K562 (cell line): Measurements from ENCODE around the gene RING1. TPM values are rescaled to one million over a fixed set of nuclear protein-coding genes. Genes with fewer than 3 reads are reported as not detected.

Experiments
- FOXO4 ChIP-seq: fragments of 450-650 bp; formaldehyde crosslinking; IDR thresholded peaks from 2 replicates; pipeline ENCODE4 v1.4.0; 2020; ENCODE audit warnings: mild to moderate bottlenecking, moderate library complexity
- HDGF ChIP-seq: fragments of 450-650 bp; IDR thresholded peaks from 2 replicates; pipeline ENCODE4 v1.6.1; 2016
- L3MBTL2 ChIP-seq: fragments of 450-650 bp; IDR thresholded peaks from 2 replicates; pipeline ENCODE4 v1.6.1; 2016; ENCODE audit warnings: mild to moderate bottlenecking, moderate library complexity
- POLR2AphosphoS2 ChIP-seq: IDR thresholded peaks from 2 replicates; pipeline ENCODE4 v1.6.1; 2012; ENCODE audit warnings: low read length, improper control_type of control experiment
- RBM15 ChIP-seq: fragments of 200-400 bp; formaldehyde crosslinking; IDR thresholded peaks from 2 replicates; pipeline ENCODE4 v1.6.1; 2018; ENCODE audit warnings: mild to moderate bottlenecking, low read length, moderate library complexity; ENCODE audit not compliant: insufficient read depth
- ZNF717 ChIP-seq: fragments of 250-450 bp; sonication (Bioruptor Pico); IDR thresholded peaks from 2 replicates; pipeline ENCODE4 v1.5.0; 2021
- ZNF740 ChIP-seq, 3 experiments: fragments of 200-800 bp in 1 of 3; sonication (Bioruptor generic) in 1 of 3; sonication (generic) in 1 of 3; formaldehyde crosslinking in 1 of 3; IDR thresholded peaks; 2 replicates each; pipeline versions ENCODE4 v1.6.1 to v1.8.0; 2016 to 2022; ENCODE audit warnings: mild to moderate bottlenecking in 2 of 3, missing compliant biosample characterization in 2 of 3, missing genetic modification characterization in 2 of 3, missing genetic modification reagents in 1 of 3
- polyA plus RNA-seq, 8 experiments: library from polyadenylated mRNA; depleted of rRNA in 4 of 8; stranded (reverse) in 5 of 8; unstranded in 3 of 8; fragments of >200 nt; fragmentation: Nextera tagmentation in 2 of 8; fragmentation: Illumina TruSeq in 1 of 8; extraction: Ambion mirVana in 2 of 8; extraction: Trizol in 1 of 8; gene quantifications; 2 replicates each; pipeline versions ENCODE4 v1.2.1 to v1.2.3, GENCODE V29; 2011 to 2014; ENCODE audit warnings: inconsistent platforms in 1 of 8, missing spikeins in 1 of 8
- total RNA-seq, 7 experiments: library from RNA; depleted of rRNA in 6 of 7; stranded (reverse); fragments of >200 nt in 6 of 7; fragmentation: Illumina TruSeq in 2 of 7; extraction: Trizol in 2 of 7; gene quantifications; 2 replicates each; pipeline versions ENCODE4 v1.2.1 to v1.2.3, GENCODE V29; 2011 to 2021; ENCODE audit warnings: low replicate concordance in 1 of 7

RING1 gene
- total and polyA plus RNA-seq, 9 of the 15 experiments (the other 6 are each of a cell fraction or from before 2014, with no cell fraction given), result 4.2 to 59.1 (median 36.9) TPM

GRCh38 chr6:33204415-33205190, 3.7 kb upstream of the RING1 start, which contains the start of gene HSD17B8 (continued):
- TF ChIP-seq HDGF (0 out of 2 replicates have a peak, but pooled peaks have one; percentile 13), ZNF740 (CRISPR knock-in tag; IDR thresholded peaks at IDR 0.05) (no peak), ZNF740 (tag; IDR thresholded peaks at IDR 0.05) (0 out of 4 replicates have a peak, but pooled peaks of 1 of the 2 experiments have one; percentile 14), FOXO4 (peak; percentile 72; the same call in 1 of the 2 replicates), L3MBTL2 (peak; percentile 43; the same call in 1 of the 2 replicates), RBM15 (no peak), POLR2AphosphoS2 (peak; percentile 99), ZNF717 (CRISPR knock-in tag) (peak; percentile 90; the same call in 1 of the 2 replicates)
